ENCODE measurements around the gene ARF6. TPM values are rescaled to one million over a fixed set of nuclear protein-coding genes. Genes with fewer than 3 reads are reported as not detected.

Gene ARF6
- total RNA-seq, 1 experiment from 2014 or later: 49.2 TPM

DNA sequence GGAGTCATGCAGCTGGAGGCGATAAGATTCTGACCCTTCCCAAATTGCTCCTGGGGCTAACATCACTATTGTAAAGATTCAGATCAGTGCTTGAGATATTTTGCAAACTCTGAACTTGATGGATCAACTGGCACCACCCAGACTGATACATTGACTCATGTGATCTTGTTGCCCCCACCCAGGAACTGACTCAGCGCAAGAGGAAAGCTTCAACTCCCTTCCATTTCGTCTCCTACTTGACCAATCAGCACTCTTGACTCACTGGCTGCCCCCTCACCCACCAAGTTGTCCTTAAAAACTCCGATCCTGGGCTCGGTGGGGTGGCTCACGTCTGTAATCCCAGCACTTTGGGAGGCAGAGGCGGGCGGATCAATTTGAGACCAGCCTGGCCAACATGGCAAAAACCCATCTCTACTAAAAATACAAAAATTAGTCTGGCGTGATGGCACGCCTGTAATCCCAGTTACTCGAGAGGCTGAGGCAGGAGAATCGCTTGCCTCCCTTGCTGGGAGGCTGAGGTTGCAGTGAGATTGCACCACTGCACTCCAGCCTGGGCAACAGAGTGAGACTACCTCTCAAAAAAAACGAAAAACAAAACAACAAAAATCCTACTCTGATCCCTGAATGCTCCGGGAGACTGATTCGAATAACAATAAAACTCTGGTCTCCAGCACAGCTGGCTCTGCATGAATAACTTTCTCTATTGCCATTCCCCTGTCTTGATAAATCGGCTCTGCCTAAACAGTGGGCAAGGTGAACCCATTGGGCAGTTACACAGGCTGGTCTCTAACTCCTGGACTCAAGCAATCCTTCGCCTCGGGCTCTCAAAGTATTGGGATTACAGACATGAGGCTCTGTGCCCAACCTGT is 9.8 kb upstream of the ARF6 start:
- Mint-ChIP-seq H3K27ac (peak overlapping the region; percentile 53 to 90 (median 69); a peak in 6 of 7 replicates), H3K27me3 (ENCODE audit: low read depth) (no peaks in the 10 kb centered on the region), H3K36me3 (ENCODE audit: insufficient read depth in 1 of 3, low read depth in 3 of 3) (no peaks in the 10 kb centered on the region; a peak in 1 of 7 replicates), H3K9me3 (no peaks in the 10 kb centered on the region; a peak in 1 of 5 replicates), H3K4me1 (peaks cover 31 to 42% of the 10 kb centered on the region in 2 experiments), H3K4me3 (peak overlapping the region in 1 of 2 experiments; percentile 4; a peak in 2 of 5 replicates)
- no peak overlapping the region for H3K23ac ChIP-seq (ENCODE audit: insufficient read length, low read depth, low read length)
- H4K5ac ChIP-seq (ENCODE audit: insufficient read length, low read depth, low read length): no peak overlapping the region
- H4K91ac ChIP-seq (ENCODE audit: insufficient read length, low read depth, low read length): no peak overlapping the region
- no peak overlapping the region for H3K27ac ChIP-seq (ENCODE audit: insufficient read length, low read depth, low read length)
- no peak overlapping the region for H3K4ac ChIP-seq (ENCODE audit: low read depth, low read length)
- DNase-seq: peak; percentile 41
- TF ChIP-seq, protein P1, sequence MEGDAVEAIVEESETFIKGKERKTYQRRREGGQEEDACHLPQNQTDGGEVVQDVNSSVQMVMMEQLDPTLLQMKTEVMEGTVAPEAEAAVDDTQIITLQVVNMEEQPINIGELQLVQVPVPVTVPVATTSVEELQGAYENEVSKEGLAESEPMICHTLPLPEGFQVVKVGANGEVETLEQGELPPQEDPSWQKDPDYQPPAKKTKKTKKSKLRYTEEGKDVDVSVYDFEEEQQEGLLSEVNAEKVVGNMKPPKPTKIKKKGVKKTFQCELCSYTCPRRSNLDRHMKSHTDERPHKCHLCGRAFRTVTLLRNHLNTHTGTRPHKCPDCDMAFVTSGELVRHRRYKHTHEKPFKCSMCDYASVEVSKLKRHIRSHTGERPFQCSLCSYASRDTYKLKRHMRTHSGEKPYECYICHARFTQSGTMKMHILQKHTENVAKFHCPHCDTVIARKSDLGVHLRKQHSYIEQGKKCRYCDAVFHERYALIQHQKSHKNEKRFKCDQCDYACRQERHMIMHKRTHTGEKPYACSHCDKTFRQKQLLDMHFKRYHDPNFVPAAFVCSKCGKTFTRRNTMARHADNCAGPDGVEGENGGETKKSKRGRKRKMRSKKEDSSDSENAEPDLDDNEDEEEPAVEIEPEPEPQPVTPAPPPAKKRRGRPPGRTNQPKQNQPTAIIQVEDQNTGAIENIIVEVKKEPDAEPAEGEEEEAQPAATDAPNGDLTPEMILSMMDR (conservative IDR thresholded peaks at IDR 0.05): no peak
- H3K9me3 ChIP-seq (ENCODE audit: control insufficient read depth, low read depth, low read length): no peaks in the 10 kb centered on the region
- no peak overlapping the region for H3K9ac ChIP-seq (ENCODE audit: extremely low read depth, insufficient read length, low read length)
- no peaks in the 10 kb centered on the region for H4K20me1 ChIP-seq (ENCODE audit: control insufficient read depth, insufficient read depth, insufficient read length)
- H3K27me3 ChIP-seq (ENCODE audit: insufficient read depth, low read length): no peaks in the 10 kb centered on the region
- H3K79me1 ChIP-seq (ENCODE audit: insufficient read depth, low read depth, low read length, poor library complexity, severe bottlenecking): no peaks in the 10 kb centered on the region
- peaks cover 13% of the 10 kb centered on the region; the same call in 1 of the 2 replicates for H3K4me1 ChIP-seq (ENCODE audit: insufficient read depth, low read length)
- WGBS (ENCODE audit: extremely low coverage, insufficient read length, low lambda C conversion rate): no CpG with 5 or more reads among the region's 18 CpGs
- no peaks in the 10 kb centered on the region for H3K79me2 ChIP-seq (ENCODE audit: insufficient read depth, low read length)
- no peak overlapping the region for H2BK12ac ChIP-seq (ENCODE audit: insufficient read length, low read depth, low read length)
- no peak overlapping the region for H3K56ac ChIP-seq (ENCODE audit: insufficient read length, low read depth, low read length)
- no peak overlapping the region for H2BK120ac ChIP-seq (ENCODE audit: low read depth, low read length, poor library complexity, severe bottlenecking)
- no peak overlapping the region for H3K14ac ChIP-seq (ENCODE audit: insufficient read depth, low read length)
- no peaks in the 10 kb centered on the region for H3K23me2 ChIP-seq (ENCODE audit: insufficient read length, low read depth, low read length, poor library complexity, severe bottlenecking)
- peak overlapping the region; percentile 6 for H3K4me2 ChIP-seq (ENCODE audit: insufficient read depth, insufficient read length, low read length)
- H2AK5ac ChIP-seq (ENCODE audit: insufficient read length, low read length): no peak overlapping the region
- no peak overlapping the region for H2BK15ac ChIP-seq (ENCODE audit: low read depth, low read length)
- no peak overlapping the region for H2BK20ac ChIP-seq (ENCODE audit: low read depth, low read length, poor library complexity, severe bottlenecking)
- no peak overlapping the region for H4K8ac ChIP-seq (replicated peaks; ENCODE audit: insufficient read length, low read depth, low read length)
- no peak overlapping the region for H3T11ph ChIP-seq (ENCODE audit: low read length)
- H2AFZ ChIP-seq (ENCODE audit: low read length): no peak overlapping the region
- H2BK5ac ChIP-seq (ENCODE audit: insufficient read length, low read length): no peak overlapping the region
- no peak overlapping the region for H3K18ac ChIP-seq (ENCODE audit: insufficient read length, low read depth, low read length)
